ENCODE results near the gene RNF212B. TPM values are rescaled to one million over a fixed set of nuclear protein-coding genes. Genes with fewer than 3 reads are reported as not detected.
A peak's percentile ranks its signal among the peaks of the same experiment; 100 is the strongest.

Gene RNF212B
- total RNA-seq, 6 experiments from 2014 or later, result not detected

DNA sequence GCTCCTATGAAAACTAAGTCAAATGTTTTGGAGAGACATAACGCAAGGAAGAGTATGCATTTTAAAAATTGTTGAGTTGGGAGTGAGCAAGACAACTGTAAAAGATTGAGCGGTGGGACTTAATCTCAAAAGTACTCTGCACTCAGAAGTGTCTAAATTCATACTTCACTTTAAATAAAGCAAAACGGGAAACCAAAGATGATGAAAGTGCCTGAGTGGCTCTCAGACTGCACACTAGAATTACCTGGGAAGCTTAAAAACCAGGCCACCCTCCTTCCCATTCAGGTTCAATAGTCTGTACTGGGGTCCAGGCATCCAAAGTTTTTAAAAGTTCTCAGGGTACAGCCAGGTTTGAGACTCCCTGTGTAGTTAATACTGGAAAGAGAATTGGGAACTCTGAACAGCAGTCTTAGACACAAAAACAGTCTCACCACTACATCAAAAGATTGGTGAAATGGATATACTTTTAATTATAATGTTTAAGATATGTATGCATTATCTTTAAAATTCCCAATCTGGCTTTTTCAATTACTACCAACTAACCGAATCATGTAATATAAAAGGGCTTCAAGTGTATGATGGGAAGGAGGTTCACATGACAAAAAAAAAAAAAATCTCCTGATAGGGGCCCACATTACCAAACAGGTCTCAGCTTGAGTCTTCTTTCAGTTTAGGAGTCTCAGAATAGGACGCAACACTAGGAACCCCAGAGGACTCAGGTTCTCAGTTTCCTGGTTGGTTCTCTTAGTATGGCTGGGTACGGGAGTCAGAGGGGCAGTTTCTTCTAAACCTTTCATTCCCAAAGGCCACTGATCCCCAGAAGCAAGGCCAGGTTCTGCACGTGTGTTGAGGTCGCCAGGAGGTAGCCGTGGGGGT is 47.2 kb downstream of the RNF212B start:
- H3K4me1 Mint-ChIP-seq (ENCODE audit: low read depth), result peaks cover 23% of the 10 kb centered on the region
- H3K4me3 Mint-ChIP-seq, result peak overlapping the region; percentile 98
- DNase-seq, result no peak
- H3K36me3 Mint-ChIP-seq (ENCODE audit: low read depth), result no peaks in the 10 kb centered on the region
- no peaks in the 10 kb centered on the region for H3K9me3 Mint-ChIP-seq
- TF ChIP-seq, protein P1, sequence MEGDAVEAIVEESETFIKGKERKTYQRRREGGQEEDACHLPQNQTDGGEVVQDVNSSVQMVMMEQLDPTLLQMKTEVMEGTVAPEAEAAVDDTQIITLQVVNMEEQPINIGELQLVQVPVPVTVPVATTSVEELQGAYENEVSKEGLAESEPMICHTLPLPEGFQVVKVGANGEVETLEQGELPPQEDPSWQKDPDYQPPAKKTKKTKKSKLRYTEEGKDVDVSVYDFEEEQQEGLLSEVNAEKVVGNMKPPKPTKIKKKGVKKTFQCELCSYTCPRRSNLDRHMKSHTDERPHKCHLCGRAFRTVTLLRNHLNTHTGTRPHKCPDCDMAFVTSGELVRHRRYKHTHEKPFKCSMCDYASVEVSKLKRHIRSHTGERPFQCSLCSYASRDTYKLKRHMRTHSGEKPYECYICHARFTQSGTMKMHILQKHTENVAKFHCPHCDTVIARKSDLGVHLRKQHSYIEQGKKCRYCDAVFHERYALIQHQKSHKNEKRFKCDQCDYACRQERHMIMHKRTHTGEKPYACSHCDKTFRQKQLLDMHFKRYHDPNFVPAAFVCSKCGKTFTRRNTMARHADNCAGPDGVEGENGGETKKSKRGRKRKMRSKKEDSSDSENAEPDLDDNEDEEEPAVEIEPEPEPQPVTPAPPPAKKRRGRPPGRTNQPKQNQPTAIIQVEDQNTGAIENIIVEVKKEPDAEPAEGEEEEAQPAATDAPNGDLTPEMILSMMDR (IDR thresholded peaks at IDR 0.05), result no peak
- peak overlapping the region; percentile 57 for H3K27ac Mint-ChIP-seq
- H3K27me3 Mint-ChIP-seq (ENCODE audit: insufficient read depth), result peaks cover under 1% of the 10 kb centered on the region; the same call in 1 of the 2 replicates

DNA sequence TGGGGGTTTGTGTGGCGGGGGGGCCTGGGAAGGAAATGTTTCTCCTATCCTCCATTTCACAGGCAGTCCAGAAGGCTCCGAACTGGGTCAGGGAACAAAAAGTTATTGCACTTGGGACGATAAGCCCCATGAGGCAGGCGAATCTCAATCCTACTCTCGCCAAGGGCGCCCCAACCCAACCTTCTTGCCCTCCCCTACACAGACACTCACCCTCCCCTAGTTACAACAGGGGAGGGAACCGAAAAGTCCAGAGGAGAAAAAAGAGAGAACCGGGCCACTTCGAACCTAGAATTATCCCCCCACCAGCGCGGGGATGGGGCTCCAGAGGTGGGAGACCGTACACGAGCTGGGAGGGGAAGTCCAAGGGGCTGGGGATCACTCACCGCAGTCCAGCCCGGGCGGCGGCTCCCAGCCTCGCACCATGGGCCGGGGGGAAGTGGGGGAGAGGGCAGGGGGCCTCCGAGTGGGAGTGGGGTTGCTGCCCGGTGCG is 47.8 kb downstream of the RNF212B start:
- peaks cover 2% of the 10 kb centered on the region; the same call in 1 of the 2 replicates for H3K27me3 Mint-ChIP-seq (ENCODE audit: insufficient read depth)
- peak overlapping the region; percentile 98 for H3K4me3 Mint-ChIP-seq
- peaks cover 23% of the 10 kb centered on the region for H3K4me1 Mint-ChIP-seq (ENCODE audit: low read depth)
- no peak for DNase-seq
- peak overlapping the region; percentile 57 for H3K27ac Mint-ChIP-seq
- TF ChIP-seq, protein P1 (IDR thresholded peaks at IDR 0.05), result no peak
- no peaks in the 10 kb centered on the region for H3K36me3 Mint-ChIP-seq (ENCODE audit: low read depth)
- no peaks in the 10 kb centered on the region for H3K9me3 Mint-ChIP-seq

GRCh38 chr14:23286020-23286901 is 48.5 kb downstream of the RNF212B start, which contains the start of gene HOMEZ:
Gene HOMEZ, minus strand, starts transcription at chr14:23286132. Its CDS starts 180 bp downstream, at chr14:23285952.
- Mint-ChIP-seq H3K4me1 (ENCODE audit: low read depth) (peaks cover 23% of the 10 kb centered on the region), H3K27ac (peak within 1 kb of the TSS; percentile 96), H3K27me3 (ENCODE audit: insufficient read depth) (peaks cover 2% of the 10 kb centered on the region; the same call in 1 of the 2 replicates)

DNA sequence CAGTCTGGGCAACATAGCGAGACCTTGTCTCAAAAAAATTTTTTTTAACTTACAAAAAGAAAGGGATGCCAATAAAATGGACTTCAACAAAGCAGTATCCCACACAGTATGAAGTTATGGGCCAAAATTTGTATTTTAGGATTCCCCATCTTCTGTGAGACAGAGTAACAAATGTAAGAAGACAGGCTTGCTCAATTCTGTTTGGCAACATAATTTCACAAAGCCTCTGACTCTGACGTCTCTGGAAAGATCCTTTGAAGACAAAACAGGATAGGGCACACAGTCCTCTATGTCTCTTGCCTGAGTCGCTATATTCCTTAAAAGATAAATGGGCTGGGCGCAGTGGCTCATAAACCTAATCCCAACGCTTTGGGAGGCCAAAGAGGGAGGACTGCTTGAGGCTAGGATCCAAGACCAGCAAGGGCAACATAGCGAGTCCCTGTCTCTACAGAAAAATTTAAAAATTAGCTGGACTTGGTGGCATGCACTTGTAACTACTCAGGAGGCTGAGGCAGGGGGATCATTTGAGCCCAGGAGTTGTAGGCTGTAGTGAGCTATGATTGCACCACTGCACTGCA is 49.3 kb downstream of the RNF212B start:
- H3K4me3 Mint-ChIP-seq, result peak overlapping the region; percentile 98
- H3K27ac Mint-ChIP-seq, result peak overlapping the region; percentile 96

More at GRCh38 chr14:23286020-23286901, 48.5 kb downstream of the RNF212B start, which contains the start of gene HOMEZ:
- TF ChIP-seq, protein P1 (IDR thresholded peaks at IDR 0.05), result peak; percentile 64
- H3K9me3 Mint-ChIP-seq, result no peaks in the 10 kb centered on the region
- peak within 1 kb of the TSS; percentile 98 for H3K4me3 Mint-ChIP-seq
- peak; percentile 99 for DNase-seq
- H3K36me3 Mint-ChIP-seq (ENCODE audit: low read depth), result no peaks in the 10 kb centered on the region

More for the DNA sequence above, 49.3 kb downstream of the RNF212B start:
- H3K4me1 Mint-ChIP-seq (ENCODE audit: low read depth), result peaks cover 23% of the 10 kb centered on the region
- no peaks in the 10 kb centered on the region for H3K36me3 Mint-ChIP-seq (ENCODE audit: low read depth)
- DNase-seq, result no peak
- no peaks in the 10 kb centered on the region for H3K9me3 Mint-ChIP-seq
- TF ChIP-seq, protein P1 (IDR thresholded peaks at IDR 0.05), result no peak
- H3K27me3 Mint-ChIP-seq (ENCODE audit: insufficient read depth), result peaks cover 2% of the 10 kb centered on the region; the same call in 1 of the 2 replicates
